ENCODE data around the gene HELB. TPM values are rescaled to one million over a fixed set of nuclear protein-coding genes. Genes with fewer than 3 reads are reported as not detected.
A peak's percentile ranks its signal among the peaks of the same experiment; 100 is the strongest.
"Not testable (repeated sequence)": the region's sequence is repeated elsewhere in the genome, so short reads cannot be mapped to it uniquely, and the experiment has no call there.

HELB gene
- polyA plus RNA-seq, 3 donors: 2.7 to 3.3 (median 2.9) TPM

GRCh38 chr12:66302827-66303169 is 505 bp downstream of the HELB start:
- no peak for DNase-seq (ENCODE audit: low read depth in 3 of 3, low spot score in 2 of 3)

GRCh38 chr12:66303316-66303804 is 1.1 kb downstream of the HELB start:
- not testable (repeated sequence) for DNase-seq (ENCODE audit: low read depth in 3 of 3, low spot score in 2 of 3)

- DNase-seq (ENCODE audit: low read depth in 3 of 3, low spot score in 2 of 3): no peak
Measured at GRCh38 chr12:66304296-66304900, 2.1 kb downstream of the HELB start.

GRCh38 chr12:66309606-66310005 is 7.3 kb downstream of the HELB start:
- DNase-seq (ENCODE audit: low read depth in 3 of 3, low spot score in 2 of 3): no peak

GRCh38 chr12:66312189-66312588 is 9.9 kb downstream of the HELB start:
- no peak for DNase-seq (ENCODE audit: low read depth in 3 of 3, low spot score in 2 of 3)

- no peak for DNase-seq (ENCODE audit: low read depth in 3 of 3, low spot score in 2 of 3)
Measured at GRCh38 chr12:66314278-66314677, 12.0 kb downstream of the HELB start.

- DNase-seq (ENCODE audit: low read depth in 3 of 3, low spot score in 2 of 3): no peak
Measured at GRCh38 chr12:66319266-66319954, 17.1 kb downstream of the HELB start.

GRCh38 chr12:66320996-66321395 is 18.7 kb downstream of the HELB start:
- DNase-seq (ENCODE audit: low read depth in 3 of 3, low spot score in 2 of 3): no peak

- no peak for DNase-seq (ENCODE audit: low read depth in 3 of 3, low spot score in 2 of 3)
Measured at GRCh38 chr12:66321435-66321834, 19.1 kb downstream of the HELB start.

- no peak for DNase-seq (ENCODE audit: low read depth in 3 of 3, low spot score in 2 of 3)
Measured at GRCh38 chr12:66323017-66323416, 20.7 kb downstream of the HELB start.

GRCh38 chr12:66329941-66330340 is 27.6 kb downstream of the HELB start:
- DNase-seq (ENCODE audit: low read depth in 3 of 3, low spot score in 2 of 3): no peak

GRCh38 chr12:66331016-66331415 is 28.7 kb downstream of the HELB start:
- DNase-seq (ENCODE audit: low read depth in 3 of 3, low spot score in 2 of 3): no peak

- DNase-seq (ENCODE audit: low read depth in 3 of 3, low spot score in 2 of 3): no peak
Measured at GRCh38 chr12:66331814-66332213, 29.5 kb downstream of the HELB start.

- DNase-seq (ENCODE audit: low read depth in 3 of 3, low spot score in 2 of 3): no peak
Measured at GRCh38 chr12:66335746-66336145, 33.5 kb downstream of the HELB start.

- DNase-seq (ENCODE audit: low read depth in 3 of 3, low spot score in 2 of 3): no peak
Measured at GRCh38 chr12:66337381-66338010, 35.2 kb downstream of the HELB start.

GRCh38 chr12:66340131-66340530 is 37.8 kb downstream of the HELB start:
- no peak for DNase-seq (ENCODE audit: low read depth in 3 of 3, low spot score in 2 of 3)

GRCh38 chr12:66341126-66341525 is 38.8 kb downstream of the HELB start:
- DNase-seq (ENCODE audit: low read depth in 3 of 3, low spot score in 2 of 3): no peak

- no peak for DNase-seq (ENCODE audit: low read depth in 3 of 3, low spot score in 2 of 3)
Measured at GRCh38 chr12:66345212-66345611, 42.9 kb downstream of the HELB start.

- DNase-seq (ENCODE audit: low read depth in 3 of 3, low spot score in 2 of 3): no peak
Measured at GRCh38 chr12:66345956-66346355, 43.7 kb downstream of the HELB start.

GRCh38 chr12:66351301-66351700 is 49.0 kb downstream of the HELB start:
- no peak for DNase-seq (ENCODE audit: low read depth in 3 of 3, low spot score in 2 of 3)

GRCh38 chr12:66352197-66352596 is 49.9 kb downstream of the HELB start:
- DNase-seq (ENCODE audit: low read depth in 3 of 3, low spot score in 2 of 3): peak in 1 of 3 donors; percentile 4

GRCh38 chr12:66352899-66353298 is 50.6 kb downstream of the HELB start:
- no peak for DNase-seq (ENCODE audit: low read depth in 3 of 3, low spot score in 2 of 3)

Measured in right renal cortex interstitium (tissue), 3 donors.